ENCODE results near the gene CAPZB. TPM values are rescaled to one million over a fixed set of nuclear protein-coding genes. Genes with fewer than 3 reads are reported as not detected.
A peak's percentile ranks its signal among the peaks of the same experiment; 100 is the strongest.

Gene CAPZB
- total and polyA plus RNA-seq, 7 donors = 179 to 284 (median 224) TPM

DNA sequence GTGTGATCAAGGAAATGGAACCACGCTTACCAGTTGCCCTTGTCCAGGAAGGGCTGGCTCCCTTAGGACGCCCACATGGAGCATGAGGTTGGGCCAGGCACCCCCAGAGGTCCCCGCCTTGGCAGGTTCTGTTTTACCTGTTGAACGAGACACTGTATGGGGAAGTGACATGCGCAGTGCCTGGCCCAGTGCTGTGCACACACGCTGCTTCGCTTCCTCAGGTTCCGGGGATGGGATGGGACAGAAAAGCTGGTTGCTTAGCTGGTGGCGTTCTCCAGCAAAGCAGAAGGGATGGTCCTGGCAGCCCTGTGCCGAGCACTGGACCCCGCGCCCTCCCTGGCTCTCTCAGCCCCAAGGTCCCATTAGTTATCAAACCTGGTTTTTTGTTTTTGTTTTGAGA, 152.5 kb downstream of the CAPZB start:
- intact Hi-C loops (cut with DNase I) = no loop called here
- Histone ChIP-seq H3K4me3 (no peak overlapping the region), H3K36me3 (ENCODE audit: insufficient read depth in 1 of 2, low read depth in 1 of 2) (peaks cover 0 to 46% of the 10 kb centered on the region in 2 donors), H3K4me1 (no peaks in the 10 kb centered on the region), H3K27ac (no peak overlapping the region), H3K9me3 (no peaks in the 10 kb centered on the region), H3K27me3 (ENCODE audit: insufficient read depth in 3 of 3, low read length in 2 of 3) (no peaks in the 10 kb centered on the region)
- ATAC-seq = no peak
- DNase-seq = no peak
- TF ChIP-seq, protein P1, sequence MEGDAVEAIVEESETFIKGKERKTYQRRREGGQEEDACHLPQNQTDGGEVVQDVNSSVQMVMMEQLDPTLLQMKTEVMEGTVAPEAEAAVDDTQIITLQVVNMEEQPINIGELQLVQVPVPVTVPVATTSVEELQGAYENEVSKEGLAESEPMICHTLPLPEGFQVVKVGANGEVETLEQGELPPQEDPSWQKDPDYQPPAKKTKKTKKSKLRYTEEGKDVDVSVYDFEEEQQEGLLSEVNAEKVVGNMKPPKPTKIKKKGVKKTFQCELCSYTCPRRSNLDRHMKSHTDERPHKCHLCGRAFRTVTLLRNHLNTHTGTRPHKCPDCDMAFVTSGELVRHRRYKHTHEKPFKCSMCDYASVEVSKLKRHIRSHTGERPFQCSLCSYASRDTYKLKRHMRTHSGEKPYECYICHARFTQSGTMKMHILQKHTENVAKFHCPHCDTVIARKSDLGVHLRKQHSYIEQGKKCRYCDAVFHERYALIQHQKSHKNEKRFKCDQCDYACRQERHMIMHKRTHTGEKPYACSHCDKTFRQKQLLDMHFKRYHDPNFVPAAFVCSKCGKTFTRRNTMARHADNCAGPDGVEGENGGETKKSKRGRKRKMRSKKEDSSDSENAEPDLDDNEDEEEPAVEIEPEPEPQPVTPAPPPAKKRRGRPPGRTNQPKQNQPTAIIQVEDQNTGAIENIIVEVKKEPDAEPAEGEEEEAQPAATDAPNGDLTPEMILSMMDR (IDR thresholded peaks at IDR 0.05) = no peak
- WGBS, 3 donors = 87 to 95% (median 92%) methylated on average over 12 of the region's 12 CpGs

DNA sequence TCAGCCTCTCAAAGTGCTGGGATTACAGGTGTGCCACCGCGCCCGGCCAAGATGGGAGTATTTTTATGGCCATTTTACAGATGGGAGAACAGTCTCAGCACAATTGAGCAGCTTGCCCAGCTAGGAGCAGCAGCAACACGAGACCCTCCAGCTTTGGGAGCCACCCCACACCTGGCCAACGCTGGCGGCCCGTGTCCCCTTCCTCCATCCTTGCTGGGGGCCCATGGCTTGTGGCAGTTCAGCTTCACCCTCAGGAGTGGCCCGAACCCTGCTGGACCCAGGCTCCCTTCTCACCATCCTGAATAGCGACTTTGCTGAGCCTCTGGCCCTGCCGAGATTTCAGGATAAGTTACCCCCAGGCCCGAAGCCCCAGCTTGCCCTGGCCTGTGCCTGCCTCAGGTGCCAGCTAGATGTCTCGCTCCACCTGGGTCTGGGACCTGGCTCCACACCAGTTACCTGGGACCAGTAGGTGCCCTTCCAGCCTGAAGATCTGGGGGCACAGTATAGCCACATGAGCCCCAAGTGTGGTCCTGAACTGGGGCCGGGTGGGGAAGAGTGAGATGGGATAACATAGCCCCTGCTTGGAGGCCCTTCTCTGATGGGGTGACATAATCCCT, 154.0 kb downstream of the CAPZB start:
- Histone ChIP-seq H3K4me1 (no peaks in the 10 kb centered on the region), H3K9me3 (no peaks in the 10 kb centered on the region), H3K36me3 (ENCODE audit: insufficient read depth in 1 of 2, low read depth in 1 of 2) (peaks cover 0 to 59% of the 10 kb centered on the region in 2 donors), H3K4me3 (no peak overlapping the region), H3K27ac (no peak overlapping the region), H3K27me3 (ENCODE audit: insufficient read depth in 3 of 3, low read length in 2 of 3) (no peaks in the 10 kb centered on the region)
- TF ChIP-seq, protein P1 (IDR thresholded peaks at IDR 0.05) = no peak
- no peak for DNase-seq
- intact Hi-C loops (cut with DNase I) = no loop called here
- 86 to 91% (median 88%) methylated on average over 13 of the region's 13 CpGs for WGBS, 3 donors
- ATAC-seq = peak in 1 of 4 donors; percentile 6

DNA sequence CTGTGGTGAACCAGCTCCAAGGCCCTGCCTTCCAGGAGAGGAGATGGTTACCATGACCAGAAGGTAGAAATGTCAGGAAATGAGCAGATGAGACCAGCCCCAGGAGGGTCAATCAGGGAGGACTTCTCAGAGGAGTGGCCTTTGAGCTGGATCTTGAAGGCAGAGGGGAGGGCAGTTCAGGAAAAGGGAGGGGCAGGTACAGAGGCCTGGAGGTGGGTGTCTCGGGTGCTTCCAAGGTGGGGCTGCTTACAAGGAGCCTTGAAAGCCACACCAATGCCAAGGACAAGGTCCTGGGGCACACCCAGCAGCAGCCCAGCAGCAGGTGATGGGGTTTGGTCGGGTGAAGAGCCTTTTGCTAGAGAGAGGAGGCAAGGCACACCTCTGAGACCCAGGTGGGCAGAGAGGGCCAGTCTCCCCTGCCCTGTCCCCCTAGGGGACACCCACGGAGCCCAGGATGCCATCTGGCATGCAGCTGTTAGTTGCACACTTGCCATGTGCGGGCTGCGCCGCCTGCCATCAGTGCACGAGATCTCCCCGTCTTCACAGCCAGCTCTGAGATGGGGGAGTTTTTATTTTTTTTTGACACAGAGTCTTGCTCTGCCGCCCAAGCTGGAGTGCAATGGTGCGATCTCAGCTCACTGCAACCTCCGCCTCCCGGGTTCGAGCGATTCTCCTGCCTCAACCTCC, 154.7 kb downstream of the CAPZB start:
- DNase-seq = no peak
- Histone ChIP-seq H3K4me3 (no peak overlapping the region), H3K27ac (no peak overlapping the region), H3K27me3 (ENCODE audit: insufficient read depth in 3 of 3, low read length in 2 of 3) (no peaks in the 10 kb centered on the region), H3K4me1 (no peaks in the 10 kb centered on the region), H3K9me3 (no peaks in the 10 kb centered on the region), H3K36me3 (ENCODE audit: insufficient read depth in 1 of 2, low read depth in 1 of 2) (peaks cover 0 to 66% of the 10 kb centered on the region in 2 donors)
- 81 to 90% (median 85%) methylated on average over 14 of the region's 14 CpGs for WGBS, 3 donors
- no peak for ATAC-seq
- TF ChIP-seq, protein P1 (IDR thresholded peaks at IDR 0.05) = no peak
- intact Hi-C loops (cut with DNase I) = no loop called here

DNA sequence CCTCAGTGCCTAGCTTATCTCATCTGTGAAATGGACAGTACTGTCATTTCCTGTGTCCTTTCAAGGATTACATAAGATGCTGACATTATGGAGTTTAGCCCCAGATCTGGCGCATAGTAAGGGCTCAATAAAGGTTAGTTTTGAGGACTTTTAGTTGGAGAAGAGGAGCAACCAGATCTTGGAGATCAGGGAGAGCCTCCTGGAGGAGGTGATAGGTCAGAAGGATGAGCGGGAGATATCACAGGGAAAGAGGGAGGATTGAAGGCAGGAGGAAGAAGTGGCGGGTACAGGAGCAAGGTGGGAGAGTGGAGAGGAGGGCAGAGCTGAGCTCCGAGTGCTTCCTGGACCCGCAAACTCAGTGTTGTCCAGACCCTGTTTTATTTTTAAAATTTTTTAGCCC, 155.7 kb downstream of the CAPZB start:
- Histone ChIP-seq H3K4me1 (no peaks in the 10 kb centered on the region), H3K27ac (no peak overlapping the region), H3K36me3 (ENCODE audit: insufficient read depth in 1 of 2, low read depth in 1 of 2) (peaks cover 0 to 73% of the 10 kb centered on the region in 2 donors), H3K4me3 (no peak overlapping the region), H3K27me3 (ENCODE audit: insufficient read depth in 3 of 3, low read length in 2 of 3) (no peaks in the 10 kb centered on the region), H3K9me3 (no peaks in the 10 kb centered on the region)
- ATAC-seq = no peak
- intact Hi-C loops (cut with DNase I) = no loop called here
- WGBS, 3 donors = 93 to 96% (median 95%) methylated on average over 5 of the region's 5 CpGs
- DNase-seq = no peak
- TF ChIP-seq, protein P1 (IDR thresholded peaks at IDR 0.05) = no peak
